ENCODE measurements around the gene ACTL9. TPM values are rescaled to one million over a fixed set of nuclear protein-coding genes. Genes with fewer than 3 reads are reported as not detected.

The ACTL9 gene
- total and polyA plus RNA-seq, 2 donors from 2014 or later, result not detected

- H3K4me3 ChIP-seq (ENCODE audit: low read length in 3 of 3), result no peak overlapping the region
- no peak overlapping the region for H3K9ac ChIP-seq (ENCODE audit: low read length in 3 of 3)
- no peak overlapping the region for H3K27ac ChIP-seq (ENCODE audit: low read depth in 2 of 2, low read length in 2 of 2)
- no peak for FAIRE-seq
- DNase-seq, result no peak
- TF ChIP-seq CTCF (IDR thresholded peaks at IDR 0.05; ENCODE audit: borderline replicate concordance, extremely low read depth, insufficient read depth), result no peak
- no peaks in the 10 kb centered on the region for H3K9me3 ChIP-seq (ENCODE audit: control insufficient read depth in 2 of 3, insufficient read depth in 1 of 3, low read length in 3 of 3)
- no peaks in the 10 kb centered on the region for H3K36me3 ChIP-seq (ENCODE audit: control insufficient read depth in 2 of 3, insufficient read depth in 3 of 3, low read length in 3 of 3)
- H3K4me1 ChIP-seq (ENCODE audit: control insufficient read depth in 2 of 3, insufficient read depth in 2 of 3, low read depth in 1 of 3, low read length in 3 of 3), result no peaks in the 10 kb centered on the region
- H3K27me3 ChIP-seq (ENCODE audit: control insufficient read depth, insufficient read depth, low read length), result no peaks in the 10 kb centered on the region
- intact Hi-C loops (cut with DNase I), result no loop called here
Measured at GRCh38 chr19:8686549-8686948, 12.0 kb downstream of the ACTL9 start.

GRCh38 chr19:8684001-8684902, 14.3 kb downstream of the ACTL9 start:
- H3K4me1 ChIP-seq (ENCODE audit: control insufficient read depth in 2 of 3, insufficient read depth in 2 of 3, low read depth in 1 of 3, low read length in 3 of 3), result no peaks in the 10 kb centered on the region
- H3K27me3 ChIP-seq (ENCODE audit: control insufficient read depth, insufficient read depth, low read length), result no peaks in the 10 kb centered on the region
- H3K36me3 ChIP-seq (ENCODE audit: control insufficient read depth in 2 of 3, insufficient read depth in 3 of 3, low read length in 3 of 3), result no peaks in the 10 kb centered on the region
- no peak overlapping the region for H3K9ac ChIP-seq (ENCODE audit: low read length in 3 of 3)
- peaks cover 0 to 5% (median 0%) of the 10 kb centered on the region in 3 donors for H3K9me3 ChIP-seq (ENCODE audit: control insufficient read depth in 2 of 3, insufficient read depth in 1 of 3, low read length in 3 of 3)
- TF ChIP-seq CTCF (IDR thresholded peaks at IDR 0.05; ENCODE audit: borderline replicate concordance, extremely low read depth, insufficient read depth), result no peak
- DNase-seq, result no peak
- intact Hi-C loops (cut with DNase I), result no loop called here
- H3K27ac ChIP-seq (ENCODE audit: low read depth in 2 of 2, low read length in 2 of 2), result no peak overlapping the region
- no peak for FAIRE-seq
- H3K4me3 ChIP-seq (ENCODE audit: low read length in 3 of 3), result no peak overlapping the region

- TF ChIP-seq CTCF (IDR thresholded peaks at IDR 0.05; ENCODE audit: borderline replicate concordance, extremely low read depth, insufficient read depth), result no peak
- Histone ChIP-seq H3K4me3 (ENCODE audit: low read length in 3 of 3) (no peak overlapping the region), H3K27ac (ENCODE audit: low read depth in 2 of 2, low read length in 2 of 2) (no peak overlapping the region), H3K27me3 (ENCODE audit: control insufficient read depth, insufficient read depth, low read length) (no peaks in the 10 kb centered on the region), H3K4me1 (ENCODE audit: control insufficient read depth in 2 of 3, insufficient read depth in 2 of 3, low read depth in 1 of 3, low read length in 3 of 3) (no peaks in the 10 kb centered on the region), H3K36me3 (ENCODE audit: control insufficient read depth in 2 of 3, insufficient read depth in 3 of 3, low read length in 3 of 3) (no peaks in the 10 kb centered on the region), H3K9ac (ENCODE audit: low read length in 3 of 3) (no peak overlapping the region), H3K9me3 (ENCODE audit: control insufficient read depth in 2 of 3, insufficient read depth in 1 of 3, low read length in 3 of 3) (peaks cover 0 to 5% (median 0%) of the 10 kb centered on the region in 3 donors)
- FAIRE-seq, result no peak
- intact Hi-C loops (cut with DNase I), result no loop called here
- no peak for DNase-seq
Measured at GRCh38 chr19:8682931-8683330, 15.7 kb downstream of the ACTL9 start.
